HG03045 (cell line): ENCODE results near the gene ZC3H11A.

Experiments used
- ATAC-seq: cut with Tn5 transposase; IDR thresholded peaks from one replicate; pipeline ENCODE4 v1.9.1; 2021; ENCODE audit warnings: mild to moderate bottlenecking, moderate library complexity; ENCODE audit not compliant: unreplicated experiment

Gene ZC3H11A

DNA sequence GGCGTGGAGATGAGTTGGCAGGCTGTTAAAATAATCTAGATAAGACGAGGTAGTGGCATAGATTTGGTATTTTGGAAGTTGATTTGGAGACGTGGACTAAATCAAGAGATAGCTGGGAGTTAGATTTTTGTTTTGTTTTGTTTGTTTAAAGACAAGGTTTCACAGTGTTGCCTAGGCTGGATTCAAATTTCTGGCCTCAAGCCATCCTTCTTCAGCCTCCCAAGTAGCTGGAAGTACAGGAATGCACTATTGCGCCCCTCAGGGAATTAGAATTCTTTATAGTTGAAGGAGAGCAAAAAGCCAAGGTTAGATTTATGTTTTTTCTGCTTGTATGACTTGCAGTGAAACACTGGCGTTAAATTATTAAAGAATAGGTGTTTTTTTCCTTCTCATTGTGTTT, 43.7 kb downstream of the ZC3H11A start:
- ATAC-seq: no peak

DNA sequence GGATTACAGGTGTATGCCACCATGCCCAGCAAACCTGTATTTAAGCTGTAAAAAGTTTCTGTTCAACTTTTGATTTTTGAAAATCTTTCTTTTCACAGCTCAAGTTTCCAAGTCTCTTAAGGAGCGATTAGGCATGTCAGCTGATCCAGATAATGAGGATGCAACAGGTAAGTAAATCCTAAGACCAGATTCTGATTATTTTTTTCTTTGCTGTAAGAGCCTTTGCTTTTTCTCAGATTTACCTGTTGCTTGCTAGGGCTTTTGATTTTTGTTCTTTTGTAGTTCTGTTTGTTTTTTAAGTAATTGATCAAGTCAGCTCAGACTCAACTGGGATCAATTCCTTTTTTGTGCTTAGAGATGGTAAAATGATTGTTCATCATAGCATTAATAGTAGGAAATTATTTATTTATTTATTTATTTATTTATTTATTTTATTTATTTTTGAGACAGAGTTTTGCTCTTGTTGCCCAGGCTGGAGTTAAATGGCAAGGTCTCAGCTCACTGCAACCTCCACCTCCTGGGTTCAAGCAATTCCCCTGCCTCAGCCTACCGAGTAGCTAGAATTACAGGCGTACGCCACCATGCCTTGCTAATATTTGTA, 44.9 kb downstream of the ZC3H11A start:
- ATAC-seq: no peak

DNA sequence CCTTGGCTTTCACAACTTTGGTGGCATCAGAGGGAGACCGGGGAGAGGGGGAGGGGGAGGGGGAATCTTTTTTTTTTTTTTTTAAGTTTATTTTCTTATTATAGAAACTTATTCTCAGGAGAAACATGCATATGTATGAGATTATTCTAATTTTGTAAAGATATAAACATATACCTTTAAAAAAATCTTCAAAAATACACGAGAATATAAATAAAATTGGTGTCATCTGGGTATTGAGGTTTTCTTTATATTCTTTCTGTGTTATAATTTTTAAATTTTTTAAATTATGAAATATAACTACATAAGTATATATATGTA, 47.1 kb downstream of the ZC3H11A start:
- no peak for ATAC-seq

DNA sequence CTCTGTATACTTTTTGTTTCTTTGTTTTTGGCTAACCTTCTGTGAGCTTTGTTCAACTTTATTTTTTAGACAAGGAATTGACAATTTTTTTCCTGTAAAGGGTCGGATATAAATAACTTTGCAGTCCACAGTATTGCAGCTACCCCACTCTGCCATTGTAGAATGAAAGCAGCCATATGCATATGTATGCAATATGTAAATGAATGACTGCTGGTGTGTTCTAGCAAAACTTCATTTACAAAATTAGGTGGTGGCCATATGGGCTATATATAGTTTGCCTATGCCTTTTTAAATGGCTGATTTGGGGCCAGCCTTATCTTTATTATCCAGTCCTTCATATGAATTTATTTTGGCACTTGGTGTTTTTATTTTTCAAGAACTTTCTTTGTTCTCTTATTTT, 48.0 kb downstream of the ZC3H11A start:
- ATAC-seq: no peak
